ENCODE measurements around the gene ADGRL1. TPM values are rescaled to one million over a fixed set of nuclear protein-coding genes. Genes with fewer than 3 reads are reported as not detected.

Gene ADGRL1
- polyA plus RNA-seq, 1 experiment = 2.0 TPM

DNA sequence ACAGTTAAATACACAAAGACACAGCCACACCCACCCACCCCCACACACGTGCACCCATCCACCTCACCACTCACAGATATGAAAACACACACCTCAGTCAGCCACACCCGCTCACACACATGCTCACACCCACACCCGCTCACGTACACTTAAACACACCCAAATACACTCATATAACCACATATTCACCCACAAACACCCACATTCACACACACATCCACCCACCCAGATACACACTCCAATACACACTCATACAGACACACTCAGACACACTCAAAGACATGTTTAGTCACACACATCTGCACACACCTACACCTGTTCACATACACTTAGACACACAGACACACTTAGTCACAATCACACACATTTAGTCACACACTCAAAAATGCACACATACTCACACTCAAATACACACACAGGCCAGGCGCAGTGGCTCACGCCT is 30.6 kb downstream of the ADGRL1 start:
- no peak for DNase-seq (ENCODE audit: low read depth, low spot score)
- Histone ChIP-seq H3K27ac (ENCODE audit: low read depth, low read length) (no peak overlapping the region), H3K9me3 (ENCODE audit: control insufficient read depth, insufficient read depth, low read length) (no peaks in the 10 kb centered on the region), H3K27me3 (ENCODE audit: control insufficient read depth, insufficient read depth, low read length) (no peaks in the 10 kb centered on the region), H3K4me3 (ENCODE audit: low read depth, low read length) (no peak overlapping the region)
- ChIA-PET CTCF (interaction anchor here (0.6 kb wide), 1 partner anchor 313 kb away, joined by 3 read pairs; no protein-coding TSS in a partner anchor), POLR2A (no interaction called here)
- TF ChIP-seq, protein P1, sequence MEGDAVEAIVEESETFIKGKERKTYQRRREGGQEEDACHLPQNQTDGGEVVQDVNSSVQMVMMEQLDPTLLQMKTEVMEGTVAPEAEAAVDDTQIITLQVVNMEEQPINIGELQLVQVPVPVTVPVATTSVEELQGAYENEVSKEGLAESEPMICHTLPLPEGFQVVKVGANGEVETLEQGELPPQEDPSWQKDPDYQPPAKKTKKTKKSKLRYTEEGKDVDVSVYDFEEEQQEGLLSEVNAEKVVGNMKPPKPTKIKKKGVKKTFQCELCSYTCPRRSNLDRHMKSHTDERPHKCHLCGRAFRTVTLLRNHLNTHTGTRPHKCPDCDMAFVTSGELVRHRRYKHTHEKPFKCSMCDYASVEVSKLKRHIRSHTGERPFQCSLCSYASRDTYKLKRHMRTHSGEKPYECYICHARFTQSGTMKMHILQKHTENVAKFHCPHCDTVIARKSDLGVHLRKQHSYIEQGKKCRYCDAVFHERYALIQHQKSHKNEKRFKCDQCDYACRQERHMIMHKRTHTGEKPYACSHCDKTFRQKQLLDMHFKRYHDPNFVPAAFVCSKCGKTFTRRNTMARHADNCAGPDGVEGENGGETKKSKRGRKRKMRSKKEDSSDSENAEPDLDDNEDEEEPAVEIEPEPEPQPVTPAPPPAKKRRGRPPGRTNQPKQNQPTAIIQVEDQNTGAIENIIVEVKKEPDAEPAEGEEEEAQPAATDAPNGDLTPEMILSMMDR (IDR thresholded peaks at IDR 0.05; ENCODE audit: low read depth, low read length) = no peak

DNA sequence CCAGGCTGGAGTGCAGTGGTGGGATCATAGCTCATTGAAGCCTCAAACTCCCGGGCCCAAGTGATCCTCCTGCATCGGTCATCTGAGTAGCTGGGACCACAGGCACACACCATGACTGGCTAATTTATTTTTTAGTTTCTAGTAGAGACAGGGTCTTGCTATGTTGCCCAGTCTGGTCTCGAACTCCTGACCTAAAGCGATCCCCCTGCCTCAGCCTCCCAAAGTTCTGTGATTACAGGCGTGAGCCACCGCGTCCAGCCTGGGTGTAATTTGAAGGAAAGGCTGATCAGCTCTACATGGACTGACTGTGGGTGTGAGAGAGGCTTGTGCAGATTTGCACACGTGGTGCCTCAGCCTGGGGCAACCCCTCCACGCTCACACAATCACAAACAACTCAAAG is 31.1 kb downstream of the ADGRL1 start:
- ChIA-PET CTCF (no interaction called here), POLR2A (no interaction called here)
- TF ChIP-seq, protein P1 (IDR thresholded peaks at IDR 0.05; ENCODE audit: low read depth, low read length) = no peak
- H3K27me3 ChIP-seq (ENCODE audit: control insufficient read depth, insufficient read depth, low read length) = no peaks in the 10 kb centered on the region
- DNase-seq (ENCODE audit: low read depth, low spot score) = no peak
- no peak overlapping the region for H3K27ac ChIP-seq (ENCODE audit: low read depth, low read length)
- H3K4me3 ChIP-seq (ENCODE audit: low read depth, low read length) = no peak overlapping the region
- H3K9me3 ChIP-seq (ENCODE audit: control insufficient read depth, insufficient read depth, low read length) = no peaks in the 10 kb centered on the region

DNA sequence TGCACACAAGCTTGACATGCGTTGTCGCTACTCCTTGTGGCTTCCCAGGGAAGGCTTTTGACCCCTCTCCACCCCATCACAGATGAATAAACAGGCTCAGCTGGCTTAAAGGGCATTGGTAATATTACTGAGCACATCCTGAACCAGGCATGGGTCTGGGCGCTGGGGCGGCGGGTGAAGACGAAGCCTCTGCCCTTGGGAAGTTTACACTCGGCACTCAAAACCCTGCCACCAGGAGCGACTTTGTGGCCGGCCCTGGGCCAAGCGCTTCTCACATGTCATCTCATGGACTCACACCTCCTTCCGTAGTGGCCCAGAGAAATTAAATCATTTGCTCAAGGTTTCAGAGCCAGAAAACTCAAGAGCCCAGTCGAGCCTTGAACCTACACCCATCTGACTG is 37.0 kb downstream of the ADGRL1 start:
- POLR2A ChIA-PET = no interaction called here
- TF ChIP-seq, protein P1 (IDR thresholded peaks at IDR 0.05; ENCODE audit: low read depth, low read length) = no peak
- no peak overlapping the region for H3K4me3 ChIP-seq (ENCODE audit: low read depth, low read length)
- no peaks in the 10 kb centered on the region for H3K9me3 ChIP-seq (ENCODE audit: control insufficient read depth, insufficient read depth, low read length)
- DNase-seq (ENCODE audit: low read depth, low spot score) = no peak
- no peak overlapping the region for H3K27ac ChIP-seq (ENCODE audit: low read depth, low read length)
- no peaks in the 10 kb centered on the region for H3K27me3 ChIP-seq (ENCODE audit: control insufficient read depth, insufficient read depth, low read length)
- CTCF ChIA-PET = no interaction called here

DNA sequence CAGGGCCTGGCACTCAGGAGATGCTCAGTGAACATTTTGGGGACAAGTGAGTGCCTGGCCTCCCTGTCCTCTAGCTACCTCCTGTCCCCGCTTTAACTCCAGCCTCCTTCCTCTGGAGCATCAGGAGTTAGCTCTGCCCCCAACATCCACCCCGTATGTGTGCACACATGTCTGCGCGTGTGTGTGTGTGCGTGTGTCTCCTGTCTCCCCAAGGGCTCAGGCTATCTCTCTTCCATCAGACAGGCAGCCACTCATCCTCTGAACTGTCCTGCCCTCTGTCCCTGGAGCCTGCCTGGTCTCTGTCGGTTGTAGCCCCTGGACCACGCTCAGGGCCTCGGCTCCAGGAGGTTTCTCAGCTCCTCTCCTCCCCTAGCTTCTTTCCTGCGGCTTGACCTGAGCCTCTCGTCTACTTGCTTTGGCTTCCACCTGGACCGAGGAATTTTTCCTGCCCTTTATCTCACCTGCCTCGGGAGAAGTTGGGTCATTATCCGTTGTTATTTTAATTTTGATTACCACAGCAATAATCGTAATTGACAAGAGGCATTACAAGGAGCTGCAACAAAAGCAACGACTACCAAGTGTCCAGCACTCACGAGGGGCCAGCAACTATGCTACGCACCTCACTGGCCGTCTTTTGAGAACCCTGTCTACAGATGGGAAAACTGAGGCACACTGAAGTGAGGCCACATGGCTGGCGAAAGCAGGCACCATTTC is 37.6 kb downstream of the ADGRL1 start:
- Histone ChIP-seq H3K27me3 (ENCODE audit: control insufficient read depth, insufficient read depth, low read length) (no peaks in the 10 kb centered on the region), H3K9me3 (ENCODE audit: control insufficient read depth, insufficient read depth, low read length) (no peaks in the 10 kb centered on the region), H3K4me3 (ENCODE audit: low read depth, low read length) (no peak overlapping the region), H3K27ac (ENCODE audit: low read depth, low read length) (no peak overlapping the region)
- DNase-seq (ENCODE audit: low read depth, low spot score) = no peak
- TF ChIP-seq, protein P1 (IDR thresholded peaks at IDR 0.05; ENCODE audit: low read depth, low read length) = no peak
- CTCF ChIA-PET = interaction anchor here (0.6 to 0.7 kb wide), 2 partner anchors 261 to 304 kb away, joined by 4 to 8 read pairs; no protein-coding TSS in a partner anchor
- POLR2A ChIA-PET = interaction anchor here (0.6 kb wide), 1 partner anchor 230 kb away, joined by 6 read pairs; no protein-coding TSS in a partner anchor

DNA sequence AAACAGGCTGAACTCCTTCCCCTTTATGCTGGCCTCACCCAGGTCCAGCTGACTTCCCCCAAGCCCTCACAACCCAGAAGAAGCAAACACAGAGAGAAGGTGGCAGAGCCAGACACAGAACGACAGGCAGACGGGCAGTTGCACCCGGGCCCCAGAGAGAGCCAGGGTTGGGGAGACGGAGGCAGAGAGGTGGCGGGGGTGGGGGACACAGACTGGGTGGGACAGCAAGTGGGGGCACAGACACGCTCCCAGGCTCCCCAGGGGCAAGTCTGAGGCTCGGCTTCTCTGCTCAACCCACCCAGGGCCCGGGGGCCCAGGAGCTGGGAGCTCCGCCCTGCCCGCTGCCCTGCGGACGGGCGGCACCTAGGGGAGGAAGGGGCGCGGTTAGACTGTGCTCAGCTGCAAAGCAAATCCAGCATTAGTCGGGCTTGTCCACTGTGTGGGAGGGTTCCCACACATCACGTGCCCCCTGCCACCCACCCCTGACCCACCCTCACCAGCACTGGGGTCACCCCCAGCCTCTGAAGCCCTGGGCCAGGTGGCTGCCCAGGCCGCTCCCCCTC is 38.3 kb downstream of the ADGRL1 start:
- no peak overlapping the region for H3K4me3 ChIP-seq (ENCODE audit: low read depth, low read length)
- no peaks in the 10 kb centered on the region for H3K27me3 ChIP-seq (ENCODE audit: control insufficient read depth, insufficient read depth, low read length)
- no peak for DNase-seq (ENCODE audit: low read depth, low spot score)
- no peak overlapping the region for H3K27ac ChIP-seq (ENCODE audit: low read depth, low read length)
- POLR2A ChIA-PET = interaction anchor here (0.6 kb wide), 1 partner anchor 230 kb away, joined by 6 read pairs; no protein-coding TSS in a partner anchor
- CTCF ChIA-PET = interaction anchor here (0.6 to 0.7 kb wide), 2 partner anchors 261 to 305 kb away, joined by 4 to 8 read pairs; no protein-coding TSS in a partner anchor
- TF ChIP-seq, protein P1 (IDR thresholded peaks at IDR 0.05; ENCODE audit: low read depth, low read length) = no peak
- H3K9me3 ChIP-seq (ENCODE audit: control insufficient read depth, insufficient read depth, low read length) = peaks cover 2% of the 10 kb centered on the region; the same call in 1 of the 2 replicates
